ENCODE results near the gene R3HDML.

Gene R3HDML

DNA sequence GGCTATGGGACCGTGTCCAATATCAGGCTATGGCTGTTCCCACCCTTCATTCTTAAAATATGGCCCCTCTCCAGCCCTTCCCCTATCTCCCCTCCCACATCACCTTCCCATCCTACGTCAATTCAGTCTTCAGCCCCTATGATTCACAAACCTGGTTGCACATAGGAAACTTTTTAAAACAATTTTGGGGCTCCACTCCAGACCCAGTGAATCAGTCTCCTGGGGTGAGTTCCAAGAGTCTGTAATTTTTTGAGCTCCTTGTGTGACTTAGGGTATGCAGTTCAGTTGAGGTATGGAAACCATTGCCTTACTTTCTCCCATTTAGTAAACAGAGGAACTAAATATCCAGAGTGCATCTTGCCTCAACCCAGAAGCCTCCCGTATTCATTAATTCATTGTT lies 24.2 kb downstream of the R3HDML start:
- Histone ChIP-seq H3K36me3 (ENCODE audit: control insufficient read depth, insufficient read depth, low read length) (no peaks in the 10 kb centered on the region), H3K9me3 (ENCODE audit: control insufficient read depth, low read length) (no peaks in the 10 kb centered on the region), H3K27ac (ENCODE audit: insufficient read depth, low read length, poor library complexity, severe bottlenecking) (no peak overlapping the region), H3K4me1 (ENCODE audit: control insufficient read depth, insufficient read depth, low read length, poor library complexity, severe bottlenecking) (no peaks in the 10 kb centered on the region), H3K4me3 (ENCODE audit: insufficient read depth, low read depth, low read length, poor library complexity, severe bottlenecking) (no peak overlapping the region), H3K27me3 (replicated peaks; ENCODE audit: control insufficient read depth, insufficient read depth, low read length, poor library complexity, severe bottlenecking) (no peaks in the 10 kb centered on the region)
- DNase-seq = no peak

DNA sequence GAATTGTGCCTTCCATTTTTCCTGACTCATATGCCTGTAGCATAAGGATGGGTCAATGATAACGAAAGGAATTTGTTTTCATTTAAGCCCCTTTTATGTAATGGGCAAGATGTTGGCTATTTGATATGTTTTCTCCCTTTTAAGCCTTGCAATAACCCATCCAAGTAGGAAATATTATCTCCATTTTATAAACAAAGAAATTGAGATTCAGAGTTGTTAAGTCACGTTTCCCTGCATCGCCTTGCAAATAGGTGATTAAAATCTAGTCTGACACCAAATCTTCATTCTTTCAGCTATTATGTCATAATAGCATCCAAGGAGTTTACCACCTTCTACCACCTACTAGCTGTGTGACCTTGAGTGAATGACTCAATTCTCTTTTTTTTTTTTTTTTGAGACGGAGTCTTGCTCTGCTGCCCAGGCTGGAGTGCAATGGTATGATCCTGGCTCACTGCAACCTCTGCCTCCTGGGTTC lies 25.7 kb downstream of the R3HDML start:
- Histone ChIP-seq H3K27me3 (replicated peaks; ENCODE audit: control insufficient read depth, insufficient read depth, low read length, poor library complexity, severe bottlenecking) (no peaks in the 10 kb centered on the region), H3K4me1 (ENCODE audit: control insufficient read depth, insufficient read depth, low read length, poor library complexity, severe bottlenecking) (no peaks in the 10 kb centered on the region), H3K9me3 (ENCODE audit: control insufficient read depth, low read length) (no peaks in the 10 kb centered on the region), H3K36me3 (ENCODE audit: control insufficient read depth, insufficient read depth, low read length) (no peaks in the 10 kb centered on the region), H3K27ac (ENCODE audit: insufficient read depth, low read length, poor library complexity, severe bottlenecking) (no peak overlapping the region), H3K4me3 (ENCODE audit: insufficient read depth, low read depth, low read length, poor library complexity, severe bottlenecking) (no peak overlapping the region)
- no peak for DNase-seq

- H3K4me1 ChIP-seq (ENCODE audit: control insufficient read depth, insufficient read depth, low read length, poor library complexity, severe bottlenecking) = no peaks in the 10 kb centered on the region
- no peaks in the 10 kb centered on the region for H3K36me3 ChIP-seq (ENCODE audit: control insufficient read depth, insufficient read depth, low read length)
- DNase-seq = no peak
- no peak overlapping the region for H3K4me3 ChIP-seq (ENCODE audit: insufficient read depth, low read depth, low read length, poor library complexity, severe bottlenecking)
- H3K27ac ChIP-seq (ENCODE audit: insufficient read depth, low read length, poor library complexity, severe bottlenecking) = no peak overlapping the region
- no peaks in the 10 kb centered on the region for H3K9me3 ChIP-seq (ENCODE audit: control insufficient read depth, low read length)
- H3K27me3 ChIP-seq (replicated peaks; ENCODE audit: control insufficient read depth, insufficient read depth, low read length, poor library complexity, severe bottlenecking) = no peaks in the 10 kb centered on the region
Measured at GRCh38 chr20:44364068-44364467, 27.2 kb downstream of the R3HDML start.

GRCh38 chr20:44364780-44365179 lies 27.9 kb downstream of the R3HDML start:
- H3K27me3 ChIP-seq (replicated peaks; ENCODE audit: control insufficient read depth, insufficient read depth, low read length, poor library complexity, severe bottlenecking) = no peaks in the 10 kb centered on the region
- H3K4me1 ChIP-seq (ENCODE audit: control insufficient read depth, insufficient read depth, low read length, poor library complexity, severe bottlenecking) = no peaks in the 10 kb centered on the region
- no peak overlapping the region for H3K27ac ChIP-seq (ENCODE audit: insufficient read depth, low read length, poor library complexity, severe bottlenecking)
- DNase-seq = no peak
- no peaks in the 10 kb centered on the region for H3K36me3 ChIP-seq (ENCODE audit: control insufficient read depth, insufficient read depth, low read length)
- H3K9me3 ChIP-seq (ENCODE audit: control insufficient read depth, low read length) = no peaks in the 10 kb centered on the region
- no peak overlapping the region for H3K4me3 ChIP-seq (ENCODE audit: insufficient read depth, low read depth, low read length, poor library complexity, severe bottlenecking)

DNA sequence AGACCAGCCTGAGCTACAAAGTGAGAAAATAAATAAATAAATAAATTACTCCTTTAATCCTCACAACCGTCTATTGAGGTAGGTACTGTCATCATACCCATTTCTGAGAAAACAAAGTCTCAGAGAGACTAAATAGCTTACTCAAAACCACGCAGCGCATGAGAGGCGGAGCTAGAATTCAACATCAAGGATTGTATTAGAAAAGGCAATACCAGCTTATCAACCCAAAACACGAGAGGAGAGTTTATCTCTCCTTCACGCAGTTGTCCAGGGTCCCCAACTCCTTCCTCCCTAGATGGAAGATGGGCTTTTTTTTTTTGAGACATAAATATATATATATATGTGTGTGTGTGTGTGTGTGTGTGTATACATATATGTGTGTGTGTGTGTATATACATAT lies 30.9 kb downstream of the R3HDML start:
- no peaks in the 10 kb centered on the region for H3K27me3 ChIP-seq (replicated peaks; ENCODE audit: control insufficient read depth, insufficient read depth, low read length, poor library complexity, severe bottlenecking)
- H3K36me3 ChIP-seq (ENCODE audit: control insufficient read depth, insufficient read depth, low read length) = no peaks in the 10 kb centered on the region
- no peaks in the 10 kb centered on the region for H3K4me1 ChIP-seq (ENCODE audit: control insufficient read depth, insufficient read depth, low read length, poor library complexity, severe bottlenecking)
- H3K9me3 ChIP-seq (ENCODE audit: control insufficient read depth, low read length) = no peaks in the 10 kb centered on the region
- no peak overlapping the region for H3K27ac ChIP-seq (ENCODE audit: insufficient read depth, low read length, poor library complexity, severe bottlenecking)
- no peak for DNase-seq
- no peak overlapping the region for H3K4me3 ChIP-seq (ENCODE audit: insufficient read depth, low read depth, low read length, poor library complexity, severe bottlenecking)

DNA sequence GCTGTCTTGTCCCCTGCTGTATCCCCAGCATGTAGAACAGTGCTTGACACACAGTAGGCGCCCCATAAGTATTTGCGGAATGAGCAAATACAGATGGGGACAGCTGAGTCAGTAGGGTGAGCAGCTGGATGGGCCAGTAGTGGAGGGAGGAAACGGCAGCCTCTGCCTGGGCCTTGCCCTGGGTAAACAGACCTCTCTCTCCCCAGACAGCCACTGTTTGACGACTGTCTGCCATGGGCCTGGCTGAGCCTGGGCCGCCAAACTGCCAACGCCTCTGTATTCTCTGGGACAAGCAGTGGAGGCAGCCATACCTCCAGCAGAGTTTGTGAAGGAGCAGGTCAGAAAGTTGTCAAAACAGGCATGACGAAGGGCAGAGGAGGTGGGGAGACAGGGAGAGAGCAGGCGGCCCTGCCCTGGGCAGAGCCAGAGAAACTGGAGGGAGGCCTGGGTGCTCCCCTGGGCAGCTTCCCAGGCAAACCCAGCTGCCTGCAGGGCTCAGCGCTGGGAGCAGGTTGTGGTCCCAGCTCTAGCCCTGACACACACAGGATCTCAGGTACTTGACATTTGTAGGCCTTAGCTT lies 33.9 kb downstream of the R3HDML start:
- Histone ChIP-seq H3K9me3 (ENCODE audit: control insufficient read depth, low read length) (no peaks in the 10 kb centered on the region), H3K4me3 (ENCODE audit: insufficient read depth, low read depth, low read length, poor library complexity, severe bottlenecking) (no peak overlapping the region), H3K4me1 (ENCODE audit: control insufficient read depth, insufficient read depth, low read length, poor library complexity, severe bottlenecking) (no peaks in the 10 kb centered on the region), H3K27me3 (replicated peaks; ENCODE audit: control insufficient read depth, insufficient read depth, low read length, poor library complexity, severe bottlenecking) (no peaks in the 10 kb centered on the region), H3K36me3 (ENCODE audit: control insufficient read depth, insufficient read depth, low read length) (no peaks in the 10 kb centered on the region), H3K27ac (ENCODE audit: insufficient read depth, low read length, poor library complexity, severe bottlenecking) (no peak overlapping the region)
- DNase-seq = no peak

DNA sequence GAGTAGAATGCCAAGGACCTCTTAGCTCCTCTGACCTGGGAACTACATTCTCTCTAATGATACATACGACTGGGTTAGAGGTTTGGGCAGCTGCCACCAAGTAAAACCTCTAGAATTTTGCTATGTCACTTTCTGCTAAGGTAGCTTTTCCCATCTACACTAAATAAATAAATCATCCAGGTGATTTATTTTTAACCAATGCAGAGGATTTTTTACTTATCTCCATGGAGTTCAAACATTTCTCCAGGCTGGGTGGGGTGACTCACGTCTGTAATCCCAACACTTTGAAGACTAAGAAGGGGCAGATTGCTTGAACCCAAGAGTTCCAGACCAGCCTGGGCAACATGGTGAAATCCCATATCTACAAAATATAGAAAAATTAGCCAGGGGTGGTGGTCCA lies 45.8 kb downstream of the R3HDML start:
- H3K27ac ChIP-seq (ENCODE audit: insufficient read depth, low read length, poor library complexity, severe bottlenecking) = no peak overlapping the region
- no peak overlapping the region for H3K4me3 ChIP-seq (ENCODE audit: insufficient read depth, low read depth, low read length, poor library complexity, severe bottlenecking)
- H3K9me3 ChIP-seq (ENCODE audit: control insufficient read depth, low read length) = no peaks in the 10 kb centered on the region
- no peaks in the 10 kb centered on the region for H3K27me3 ChIP-seq (replicated peaks; ENCODE audit: control insufficient read depth, insufficient read depth, low read length, poor library complexity, severe bottlenecking)
- no peak for DNase-seq
- no peaks in the 10 kb centered on the region for H3K4me1 ChIP-seq (ENCODE audit: control insufficient read depth, insufficient read depth, low read length, poor library complexity, severe bottlenecking)
- no peaks in the 10 kb centered on the region for H3K36me3 ChIP-seq (ENCODE audit: control insufficient read depth, insufficient read depth, low read length)

DNA sequence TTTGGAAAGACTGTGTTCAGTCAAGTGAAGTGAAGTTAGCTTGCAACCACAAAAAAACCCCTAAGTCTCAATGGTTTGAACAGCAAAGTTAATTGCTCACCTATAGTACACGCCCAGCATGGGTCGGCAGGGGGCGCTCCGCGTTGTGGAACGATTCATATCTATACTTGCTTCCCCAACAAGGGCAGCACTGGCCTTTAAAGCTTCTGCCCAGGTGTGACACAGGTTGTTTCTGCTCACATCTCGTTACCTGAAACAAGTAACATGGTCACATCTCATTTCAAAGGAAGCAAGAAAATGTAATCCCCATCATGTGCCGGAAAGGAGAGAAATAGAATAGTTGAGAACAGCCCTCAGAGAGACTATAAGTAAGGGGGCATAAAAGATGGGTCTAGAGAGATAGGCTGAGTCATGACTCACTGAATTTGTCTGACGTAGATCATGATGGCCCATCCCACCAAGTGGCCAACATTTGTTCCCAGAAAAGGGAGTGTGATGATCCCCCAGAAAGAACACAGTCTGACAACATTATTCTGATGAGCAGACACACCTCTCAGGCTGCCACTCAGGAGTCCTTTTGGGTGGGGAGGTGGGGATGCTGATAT lies 47.7 kb downstream of the R3HDML start:
- Histone ChIP-seq H3K27me3 (replicated peaks; ENCODE audit: control insufficient read depth, insufficient read depth, low read length, poor library complexity, severe bottlenecking) (no peaks in the 10 kb centered on the region), H3K27ac (ENCODE audit: insufficient read depth, low read length, poor library complexity, severe bottlenecking) (no peak overlapping the region), H3K4me1 (ENCODE audit: control insufficient read depth, insufficient read depth, low read length, poor library complexity, severe bottlenecking) (no peaks in the 10 kb centered on the region), H3K36me3 (ENCODE audit: control insufficient read depth, insufficient read depth, low read length) (no peaks in the 10 kb centered on the region), H3K9me3 (ENCODE audit: control insufficient read depth, low read length) (no peaks in the 10 kb centered on the region), H3K4me3 (ENCODE audit: insufficient read depth, low read depth, low read length, poor library complexity, severe bottlenecking) (no peak overlapping the region)
- peak; percentile 51 to 67 (median 51) for DNase-seq

- Histone ChIP-seq H3K9me3 (ENCODE audit: control insufficient read depth, low read length) (no peaks in the 10 kb centered on the region), H3K4me3 (ENCODE audit: insufficient read depth, low read depth, low read length, poor library complexity, severe bottlenecking) (no peak overlapping the region), H3K27me3 (replicated peaks; ENCODE audit: control insufficient read depth, insufficient read depth, low read length, poor library complexity, severe bottlenecking) (no peaks in the 10 kb centered on the region), H3K36me3 (ENCODE audit: control insufficient read depth, insufficient read depth, low read length) (no peaks in the 10 kb centered on the region), H3K4me1 (ENCODE audit: control insufficient read depth, insufficient read depth, low read length, poor library complexity, severe bottlenecking) (no peaks in the 10 kb centered on the region), H3K27ac (ENCODE audit: insufficient read depth, low read length, poor library complexity, severe bottlenecking) (no peak overlapping the region)
- peak; percentile 8 to 29 (median 11) for DNase-seq
Measured at GRCh38 chr20:44388466-44389023, 51.7 kb downstream of the R3HDML start.

DNA sequence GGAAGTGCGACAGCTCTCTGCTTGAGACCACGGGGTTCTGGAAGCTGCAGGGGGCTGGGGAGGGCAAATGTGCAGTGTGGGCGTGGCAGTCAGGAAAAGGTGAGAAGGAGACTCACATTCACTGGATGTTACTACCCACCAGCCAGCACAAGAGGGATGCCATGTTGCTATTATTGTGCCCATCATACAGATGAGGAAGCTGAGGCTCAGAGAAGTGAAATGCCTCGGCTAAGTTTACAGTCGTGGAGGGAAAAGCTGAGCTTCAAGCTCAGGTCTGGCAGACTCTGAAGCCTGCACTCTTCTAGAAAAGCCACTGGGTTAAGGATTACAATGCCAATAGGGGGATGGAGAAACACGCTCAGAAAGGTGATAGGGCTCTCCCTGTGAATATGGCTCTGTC lies 53.0 kb downstream of the R3HDML start:
- Histone ChIP-seq H3K4me3 (ENCODE audit: insufficient read depth, low read depth, low read length, poor library complexity, severe bottlenecking) (no peak overlapping the region), H3K36me3 (ENCODE audit: control insufficient read depth, insufficient read depth, low read length) (no peaks in the 10 kb centered on the region), H3K9me3 (ENCODE audit: control insufficient read depth, low read length) (no peaks in the 10 kb centered on the region), H3K4me1 (ENCODE audit: control insufficient read depth, insufficient read depth, low read length, poor library complexity, severe bottlenecking) (no peaks in the 10 kb centered on the region), H3K27me3 (replicated peaks; ENCODE audit: control insufficient read depth, insufficient read depth, low read length, poor library complexity, severe bottlenecking) (no peaks in the 10 kb centered on the region), H3K27ac (ENCODE audit: insufficient read depth, low read length, poor library complexity, severe bottlenecking) (no peak overlapping the region)
- no peak for DNase-seq

Measured in effector memory CD4-positive, alpha-beta T cell (primary cell).